NCI-H187 treated with DMSO at 0.1 percent for 48 hours (cell line): ENCODE data around the gene RASSF10.
A peak's percentile ranks its signal among the peaks of the same experiment; 100 is the strongest.

Experiments
- DNase-seq: peaks from one replicate; lab custom pipeline; 2025; lab: John Stamatoyannopoulos, UW

Gene RASSF10

GRCh38 chr11:13008625-13009475 lies at the start of gene RASSF10:
Gene RASSF10 (plus strand): TSS chr11:13009316. CDS start chr11:13009577, 261 bp downstream.
- no peak for DNase-seq

GRCh38 chr11:12961615-12962014 lies 47.5 kb upstream of the RASSF10 start:
- DNase-seq, result no peak

- DNase-seq, result no peak
These were observed 46.8 kb upstream of the RASSF10 start for GRCh38 chr11:12962306-12962705.

DNA sequence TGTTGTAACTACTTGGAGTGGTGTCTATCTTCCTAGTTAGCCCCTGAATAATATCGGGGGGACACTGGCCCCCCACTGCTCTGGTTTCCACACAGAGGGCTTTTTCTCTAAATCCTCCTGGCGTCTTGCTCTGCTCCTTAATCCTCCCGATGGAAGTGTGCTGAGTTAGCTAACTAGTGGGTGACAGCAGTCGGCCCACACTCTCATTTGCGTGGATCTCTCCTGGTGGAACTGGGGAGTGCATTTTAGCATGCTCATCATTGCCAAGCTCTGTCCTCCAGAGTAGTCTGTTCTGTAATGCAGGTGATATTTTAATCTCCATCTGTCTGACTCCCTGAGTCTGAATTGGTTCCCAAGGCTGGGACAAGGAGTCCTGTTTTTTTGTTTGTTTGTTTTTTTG lies 46.1 kb upstream of the RASSF10 start:
- DNase-seq, result no peak

DNA sequence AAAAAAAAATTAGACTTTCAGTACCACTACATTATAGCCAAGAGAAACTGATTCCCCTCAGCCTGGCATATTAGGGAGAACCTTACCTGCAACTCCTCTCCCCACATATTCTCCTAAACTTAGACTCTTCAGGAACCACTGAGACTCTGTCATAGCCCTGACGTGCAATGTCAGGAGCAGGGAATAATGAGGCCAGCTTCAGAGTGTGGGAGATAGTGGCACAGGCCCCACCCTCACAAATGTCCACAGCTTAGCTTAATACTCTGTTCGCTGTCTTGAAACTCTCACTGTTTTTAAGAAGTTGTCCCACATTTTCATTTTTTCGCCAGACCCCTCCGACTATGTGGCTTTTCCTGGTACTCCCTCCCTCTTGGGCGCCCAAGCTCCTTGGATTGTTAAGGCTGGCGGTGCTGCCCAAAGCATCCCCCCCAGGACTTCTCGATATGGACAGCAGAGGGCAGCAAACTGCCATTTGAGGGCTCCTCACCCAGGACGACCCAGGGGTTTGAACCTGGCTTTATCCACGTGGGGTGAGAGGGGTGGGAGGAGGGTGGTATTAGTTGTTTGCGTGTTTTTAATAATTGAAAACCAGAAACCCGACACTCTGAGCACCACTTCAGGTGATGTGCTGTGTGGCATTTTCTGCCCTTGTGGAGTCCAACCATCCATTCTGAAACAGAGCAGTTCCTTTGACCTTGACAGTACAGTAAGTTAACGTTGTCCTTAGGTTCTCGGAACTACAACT lies 45.2 kb upstream of the RASSF10 start:
- no peak for DNase-seq

DNA sequence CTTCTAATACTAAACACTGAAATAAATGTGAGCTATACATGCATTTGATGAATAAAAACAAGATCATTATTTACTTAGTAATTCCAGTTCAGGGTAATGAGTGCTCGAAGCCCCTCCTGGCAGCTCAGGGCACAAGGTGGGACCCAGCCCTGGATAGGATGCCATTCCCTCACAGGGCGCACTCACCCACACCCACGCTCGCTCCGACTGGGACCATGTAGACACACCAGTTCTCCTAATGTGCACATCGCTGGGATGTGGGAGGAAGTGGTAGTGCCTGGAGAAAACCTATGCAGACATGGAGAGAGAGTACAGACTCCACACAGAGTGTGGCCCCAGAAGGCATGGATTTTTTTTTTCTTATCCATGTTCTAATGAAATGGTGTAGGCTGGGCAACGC lies 44.5 kb upstream of the RASSF10 start:
- DNase-seq, result no peak

DNA sequence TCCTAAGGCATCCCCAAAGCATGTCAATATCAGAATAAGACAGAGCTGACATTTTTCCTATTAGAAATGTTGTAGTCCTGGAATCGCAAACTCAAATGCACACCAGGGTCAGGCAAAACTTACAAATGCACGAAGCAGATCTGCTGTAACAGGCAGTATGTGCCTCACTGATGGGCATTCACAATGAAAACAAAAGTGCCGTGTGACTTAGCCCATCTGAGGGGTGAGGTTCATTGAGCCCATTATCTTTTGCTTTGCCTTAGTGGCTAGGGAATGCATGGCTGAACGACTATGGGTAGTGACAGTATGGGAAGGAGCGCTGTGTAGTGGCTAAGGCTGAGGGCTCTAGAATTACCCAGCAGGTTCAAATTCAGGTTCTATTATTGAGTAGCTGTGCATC lies 43.1 kb upstream of the RASSF10 start:
- DNase-seq, result no peak

- no peak for DNase-seq
These were observed 41.0 kb upstream of the RASSF10 start for GRCh38 chr11:12968101-12968500.

DNA sequence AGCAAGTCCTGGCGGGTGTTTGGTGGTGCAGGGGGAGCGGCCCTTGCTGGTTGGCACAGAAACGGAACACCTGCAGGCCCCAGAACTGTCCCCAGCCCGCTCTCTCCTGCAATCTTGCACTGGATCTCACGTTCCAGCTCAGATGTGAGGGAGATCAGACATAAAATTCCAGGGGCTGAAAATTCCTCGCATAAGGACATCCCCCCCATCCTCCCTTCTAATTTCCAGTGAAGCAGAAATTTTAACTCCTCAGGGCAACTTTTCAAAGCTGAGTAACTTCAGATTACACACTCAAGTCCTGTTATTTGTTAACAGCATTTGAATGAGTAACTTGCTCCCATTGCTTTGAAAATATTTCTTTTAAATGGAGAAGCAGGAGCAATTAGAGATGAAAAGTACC lies 40.3 kb upstream of the RASSF10 start:
- no peak for DNase-seq

- DNase-seq, result no peak
These were observed 37.2 kb upstream of the RASSF10 start for GRCh38 chr11:12971955-12972354.

DNA sequence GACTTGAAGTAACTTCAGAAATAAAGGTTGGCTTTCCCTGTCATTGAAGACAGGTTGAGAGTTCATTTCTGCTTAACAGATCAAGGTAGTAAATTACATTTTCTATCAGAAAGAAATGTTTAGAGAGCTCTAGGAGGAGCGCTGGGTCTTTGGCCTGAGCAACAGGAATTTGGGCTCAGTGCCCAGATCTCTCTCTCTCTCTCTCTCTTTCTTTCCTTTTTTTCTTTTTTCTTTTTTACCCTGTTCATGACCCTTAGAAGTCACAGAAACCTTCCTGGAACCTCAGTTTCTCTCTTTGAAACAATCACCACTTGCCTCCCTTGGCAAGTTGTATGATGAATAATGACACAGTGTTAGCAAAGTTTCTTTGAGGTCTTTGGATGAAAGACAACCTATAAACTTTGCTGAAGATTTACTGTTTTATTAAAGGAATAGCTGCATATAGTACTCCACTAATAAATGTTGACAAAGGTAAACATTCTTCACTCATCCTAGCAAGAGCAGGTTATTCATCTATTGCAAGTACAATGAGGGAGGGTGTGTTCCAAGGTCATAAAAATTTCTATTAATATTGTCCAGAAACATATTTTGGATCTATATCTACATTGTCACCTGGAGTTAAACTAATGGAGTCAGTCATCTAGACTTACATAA lies 35.5 kb upstream of the RASSF10 start:
- no peak for DNase-seq

DNA sequence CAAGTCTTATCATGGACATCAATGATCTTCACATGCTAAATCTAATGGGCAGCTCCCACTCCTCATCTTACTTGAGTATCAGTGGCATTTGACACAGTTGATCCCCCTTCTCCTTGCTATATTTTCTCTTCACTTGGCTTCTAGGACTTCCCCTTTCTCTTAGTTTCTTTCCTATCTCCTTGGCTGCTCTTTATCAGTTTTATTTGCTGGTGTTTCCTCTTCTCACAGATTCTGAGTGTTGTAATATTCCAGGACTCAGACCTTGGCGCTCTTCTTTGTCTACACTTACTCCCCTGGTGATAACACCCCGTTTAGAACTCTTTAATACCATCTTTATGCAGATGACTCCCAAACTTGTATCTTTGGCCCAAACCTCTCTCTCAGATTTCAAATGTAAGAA lies 33.9 kb upstream of the RASSF10 start:
- no peak for DNase-seq

- DNase-seq, result peak; percentile 97
These were observed 29.0 kb upstream of the RASSF10 start for GRCh38 chr11:12979928-12980689.

- no peak for DNase-seq
These were observed 27.2 kb upstream of the RASSF10 start for GRCh38 chr11:12981676-12982522.

GRCh38 chr11:12983336-12983735 lies 25.8 kb upstream of the RASSF10 start:
- no peak for DNase-seq

- no peak for DNase-seq
These were observed 22.8 kb upstream of the RASSF10 start for GRCh38 chr11:12986194-12986898.

DNA sequence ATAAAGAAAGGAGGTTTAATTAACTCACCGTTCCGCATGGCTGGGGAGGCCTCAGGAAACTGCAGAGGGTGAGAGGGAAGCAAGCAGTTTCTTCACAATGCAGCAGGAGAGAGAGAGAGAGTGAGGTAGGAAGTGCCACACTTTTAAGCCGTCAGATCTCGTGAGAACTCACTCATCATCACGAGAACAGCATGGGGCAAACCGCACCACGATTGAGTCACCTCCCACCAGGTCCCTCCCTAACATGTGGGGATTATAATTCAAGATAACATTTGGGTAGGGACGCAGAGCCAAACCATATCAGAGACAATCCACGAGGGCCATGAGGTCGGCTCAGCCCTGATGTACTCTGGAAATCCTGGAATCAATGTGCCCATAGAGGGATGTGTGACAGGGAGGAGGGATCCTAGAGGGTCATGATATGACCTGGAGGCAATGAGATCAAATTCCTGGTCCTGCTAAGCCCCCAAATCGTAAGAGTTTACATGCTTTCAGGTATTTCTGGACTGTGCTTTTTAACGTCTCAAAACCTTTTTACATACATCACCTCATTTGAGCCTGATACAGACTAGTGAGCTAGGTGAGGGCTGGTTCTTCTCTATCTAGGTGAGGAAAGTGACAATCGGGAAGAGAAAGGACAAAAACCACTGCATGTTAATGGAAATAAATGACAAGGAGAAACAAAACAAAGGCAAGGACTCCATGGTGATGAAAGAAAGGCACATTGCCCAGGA lies 19.5 kb upstream of the RASSF10 start:
- no peak for DNase-seq

DNA sequence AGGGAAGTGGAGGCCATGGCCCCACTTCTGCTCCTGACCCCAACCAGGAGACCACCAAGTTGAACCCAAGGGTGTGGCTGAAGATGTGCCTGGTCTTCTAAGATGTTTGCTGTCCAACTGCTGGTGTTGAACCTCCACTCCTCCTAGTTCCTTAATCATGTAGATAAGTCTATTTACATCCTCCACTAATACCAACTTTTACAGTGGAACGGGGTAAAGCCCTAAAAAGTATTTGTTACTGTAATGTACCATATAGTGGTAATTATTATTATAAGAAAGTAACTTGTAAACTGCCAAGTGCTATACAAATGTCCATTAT lies 19.0 kb upstream of the RASSF10 start:
- DNase-seq, result no peak

- DNase-seq, result no peak
These were observed 17.7 kb upstream of the RASSF10 start for GRCh38 chr11:12991426-12991825.

DNA sequence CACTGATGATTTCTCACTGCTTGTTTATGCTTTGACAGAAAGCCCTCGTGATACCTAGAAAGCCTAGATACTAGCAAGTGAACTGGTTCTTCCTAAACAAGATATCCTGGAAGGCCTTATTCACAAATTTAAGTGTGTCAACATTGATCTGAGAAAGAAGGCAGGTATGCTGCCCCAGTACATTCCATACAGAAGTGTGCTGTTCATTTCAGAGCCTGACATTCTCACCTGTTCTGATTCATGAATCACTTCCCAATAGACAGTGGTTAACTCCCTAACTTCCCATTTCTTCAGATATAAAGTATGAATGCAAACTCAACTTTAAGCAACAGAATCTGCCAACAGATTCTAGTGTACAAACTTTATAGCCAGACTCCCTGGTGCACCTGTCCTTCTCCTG lies 15.5 kb upstream of the RASSF10 start:
- no peak for DNase-seq
